CMK (cell line): ENCODE results near the gene TSPAN13.

Source experiments
- DNase-seq: peaks from one replicate; pipeline ENCODE4 v3.0.0-alpha.2; 2010; ENCODE audit warnings: low read depth

Gene TSPAN13

DNA sequence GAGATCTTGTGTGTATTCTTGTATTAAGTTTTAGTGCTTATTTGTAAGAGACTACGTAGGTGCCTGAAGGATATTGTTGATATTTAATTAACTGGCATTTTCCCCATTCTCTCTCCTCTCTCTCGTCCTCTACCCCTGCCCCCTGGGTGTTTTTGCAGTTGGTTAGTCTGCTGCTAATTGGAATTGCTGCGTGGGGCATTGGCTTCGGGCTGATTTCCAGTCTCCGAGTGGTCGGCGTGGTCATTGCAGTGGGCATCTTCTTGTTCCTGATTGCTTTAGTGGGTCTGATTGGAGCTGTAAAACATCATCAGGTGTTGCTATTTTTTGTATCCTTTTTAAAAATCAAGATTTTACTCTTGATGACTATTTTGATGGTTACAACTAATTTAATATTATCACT, 22.5 kb downstream of the TSPAN13 start:
- no peak for DNase-seq

DNA sequence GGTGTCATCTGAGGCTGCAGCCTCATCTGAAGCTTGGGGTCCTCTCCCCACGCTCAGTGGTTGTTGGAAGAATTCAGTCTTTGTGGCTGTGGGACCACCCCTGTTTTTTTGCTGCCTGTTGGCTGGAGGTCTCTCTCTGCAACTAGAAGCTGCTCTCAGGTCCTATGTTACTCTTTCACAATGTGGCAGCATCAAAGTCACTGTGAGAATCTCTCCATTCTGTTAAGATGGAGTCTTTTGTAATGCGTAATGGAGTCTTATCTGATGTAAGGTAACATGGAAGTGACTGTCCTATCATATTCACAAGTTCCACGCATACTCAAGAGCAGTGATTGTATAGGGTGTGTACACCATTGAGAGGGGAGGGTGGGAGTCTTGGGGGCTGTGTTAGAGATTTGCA, 24.9 kb downstream of the TSPAN13 start:
- DNase-seq: no peak

DNA sequence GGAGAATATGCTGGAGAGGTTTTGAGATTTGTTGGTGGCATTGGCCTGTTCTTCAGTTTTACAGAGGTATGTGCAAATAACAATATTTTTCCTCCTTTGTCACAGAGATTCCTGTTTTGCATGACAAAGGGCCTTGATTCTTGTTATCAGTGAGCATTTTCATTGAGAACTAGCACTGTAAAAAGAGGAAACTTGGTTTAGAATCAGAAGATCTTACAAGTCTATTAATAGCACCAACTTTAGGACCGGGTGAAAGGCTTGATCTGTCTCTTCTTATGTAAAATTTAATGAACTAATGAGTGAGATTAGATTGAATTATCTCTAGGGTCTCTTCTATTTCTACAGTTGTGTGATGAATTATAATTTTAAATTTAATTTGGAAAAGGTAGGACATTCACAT, 25.5 kb downstream of the TSPAN13 start:
- DNase-seq: no peak

DNA sequence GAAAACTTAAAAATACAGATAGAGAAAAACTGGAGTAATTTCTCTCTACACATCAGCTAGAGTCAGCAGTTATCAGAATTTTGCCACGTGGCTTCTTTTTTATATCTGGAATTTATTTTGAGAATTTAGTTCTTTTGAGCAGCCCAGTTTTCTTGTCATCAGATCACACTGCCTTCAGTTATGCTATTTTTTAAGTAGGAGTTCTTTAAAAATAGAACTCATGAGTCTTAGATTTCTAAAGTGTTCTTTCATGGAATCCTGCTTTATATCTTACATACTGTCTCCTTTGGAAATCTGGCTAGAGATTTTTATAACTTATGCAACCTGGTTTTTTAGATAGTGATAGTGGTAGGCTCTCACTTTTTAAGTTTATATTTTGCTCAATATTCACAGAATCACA, 27.0 kb downstream of the TSPAN13 start:
- no peak for DNase-seq

DNA sequence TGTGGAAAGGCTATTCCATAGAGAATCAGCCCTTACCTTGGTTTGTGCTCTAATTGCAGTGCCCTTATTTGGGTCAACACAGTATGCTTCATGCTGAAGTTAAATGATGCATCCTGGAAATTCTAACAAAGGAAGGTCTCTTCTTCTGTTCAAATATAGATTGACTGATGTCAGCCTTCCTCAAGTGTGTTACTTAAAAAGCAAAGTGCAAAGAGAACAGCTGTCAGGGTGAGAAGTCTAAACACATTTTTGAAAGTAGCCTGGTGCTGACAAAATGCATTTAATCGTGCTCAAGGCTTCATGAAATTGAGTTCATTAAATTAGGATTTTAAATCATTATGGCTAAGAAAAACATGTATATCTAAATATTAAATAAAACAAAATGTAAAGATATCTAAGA, 31.8 kb downstream of the TSPAN13 start:
- no peak for DNase-seq

DNA sequence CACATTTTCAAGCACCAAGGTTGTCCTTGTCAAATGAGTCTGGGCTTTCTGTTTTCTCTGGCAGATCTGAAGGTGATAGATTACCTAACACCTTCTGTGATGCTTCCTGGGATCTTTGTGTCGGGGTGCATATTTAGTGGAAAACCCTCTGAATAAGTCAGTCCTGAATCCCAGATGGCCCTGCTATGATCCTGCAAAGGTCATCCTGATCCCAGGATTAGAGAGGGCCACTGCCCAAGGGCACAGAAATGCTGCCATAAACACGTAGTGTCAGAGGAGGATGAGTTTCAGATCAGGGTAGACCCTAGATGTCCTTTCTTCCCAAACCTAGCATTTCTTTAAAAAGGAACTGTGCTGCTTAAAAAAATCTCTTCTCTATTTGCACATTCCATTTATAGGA, 32.3 kb downstream of the TSPAN13 start:
- DNase-seq: no peak

DNA sequence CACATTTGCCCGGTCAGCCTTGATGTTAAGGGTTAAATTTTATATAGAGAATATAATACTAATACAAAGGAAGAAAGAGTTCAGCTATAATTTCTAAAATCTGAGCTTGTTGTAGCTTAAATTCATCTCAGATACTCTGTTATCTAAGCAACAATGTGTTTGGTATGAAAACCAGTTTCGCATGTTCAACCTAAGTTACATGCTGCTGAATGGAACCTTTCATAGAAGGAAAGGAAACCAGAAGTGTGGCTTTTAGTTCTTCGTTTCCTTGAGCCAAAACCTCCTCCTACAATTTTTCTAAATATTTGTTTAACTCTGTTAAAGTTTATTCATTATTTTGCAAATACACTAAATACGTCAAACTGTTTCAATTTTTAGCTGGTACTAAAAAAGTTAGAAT, 32.7 kb downstream of the TSPAN13 start:
- DNase-seq: no peak

DNA sequence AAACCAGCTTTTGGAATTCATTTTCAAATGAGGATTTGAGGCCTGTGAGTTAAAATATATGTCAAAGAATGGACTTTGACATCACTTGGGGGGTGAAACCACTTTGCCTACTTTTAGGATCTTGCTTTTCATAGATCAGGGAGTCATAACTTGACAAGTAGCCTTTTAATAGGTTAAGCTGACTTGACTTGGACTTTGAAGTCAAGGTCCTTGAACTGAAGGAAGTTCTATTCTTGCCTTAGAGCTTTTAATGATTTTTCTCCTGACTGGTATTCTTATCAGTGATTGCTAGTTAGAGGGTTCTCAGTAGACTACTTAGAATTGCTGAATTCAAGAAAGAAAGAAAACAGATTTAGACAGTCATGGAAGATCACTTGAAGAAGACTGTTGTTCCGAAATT, 33.6 kb downstream of the TSPAN13 start:
- no peak for DNase-seq

DNA sequence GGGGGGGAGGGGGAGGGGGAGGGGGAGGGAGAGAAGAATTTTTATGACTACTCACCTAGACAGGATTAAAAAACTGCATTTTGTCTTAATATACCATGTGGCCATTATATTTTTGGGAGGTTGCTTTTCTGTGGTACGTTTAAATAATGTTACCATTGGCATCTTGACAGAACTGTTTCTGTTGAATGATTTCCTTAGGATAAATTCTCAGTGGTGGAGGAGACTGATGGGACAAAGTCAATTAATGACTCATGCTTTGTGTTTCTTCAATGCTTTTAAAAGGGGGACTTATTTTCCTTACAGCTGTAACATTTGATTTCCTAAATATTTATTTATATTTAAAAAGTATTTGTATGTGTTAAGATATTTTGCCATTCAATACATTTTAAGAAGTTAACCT, 37.5 kb downstream of the TSPAN13 start:
- no peak for DNase-seq

DNA sequence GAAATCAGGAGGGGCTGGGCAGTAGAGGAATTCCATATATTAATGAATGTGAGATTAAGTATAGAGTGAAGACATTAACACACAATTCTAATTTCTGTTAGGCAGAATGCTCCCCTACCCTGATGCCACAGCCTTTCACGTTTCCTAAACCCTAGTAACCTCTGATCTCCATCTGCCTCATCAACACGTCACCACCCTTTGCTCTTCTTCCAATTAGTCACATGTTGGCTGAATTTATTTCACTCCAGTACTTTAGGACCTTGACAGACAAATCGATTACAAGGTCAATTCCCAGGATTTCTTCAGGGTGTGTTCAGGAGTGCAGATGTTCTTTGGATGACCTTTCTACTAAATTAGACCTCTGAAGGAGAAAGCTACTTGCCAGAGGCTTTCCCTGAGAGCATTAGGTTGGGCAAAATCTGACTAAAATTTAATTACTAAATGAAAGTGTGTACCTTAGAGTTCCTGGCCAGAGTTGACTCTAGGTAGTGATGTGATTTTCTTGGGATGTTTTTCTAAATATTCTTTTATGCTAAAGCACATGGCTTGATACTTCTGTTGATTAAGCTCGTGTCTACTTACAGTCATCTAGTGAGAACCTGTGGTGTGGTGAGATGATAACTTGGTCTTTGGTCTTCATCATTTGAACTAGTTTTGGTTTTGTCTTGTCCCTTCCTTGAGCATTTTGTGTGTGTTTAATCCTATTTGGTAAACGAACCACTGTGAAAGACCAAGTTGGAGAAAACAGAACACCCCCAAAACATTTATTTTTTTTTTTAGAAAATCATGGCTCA, 38.5 kb downstream of the TSPAN13 start:
- no peak for DNase-seq

DNA sequence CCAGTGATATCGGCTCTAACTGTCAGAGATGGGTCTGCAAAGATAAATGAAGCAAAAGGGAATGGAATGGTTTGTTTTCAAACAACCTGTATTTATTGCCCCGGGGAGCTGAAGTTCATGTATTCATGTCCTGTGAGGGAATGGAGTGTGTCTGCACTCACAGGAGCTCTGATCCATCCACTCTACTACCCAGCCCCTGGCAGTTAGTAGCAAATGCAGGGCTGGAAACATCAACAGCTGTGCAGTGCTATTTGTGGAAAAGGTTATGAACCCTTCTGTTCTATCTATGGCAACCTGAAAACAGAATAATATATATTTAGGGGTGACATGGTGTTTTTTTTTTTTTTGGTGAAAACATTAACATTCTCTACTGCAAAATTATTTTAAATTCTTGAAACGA, 41.4 kb downstream of the TSPAN13 start:
- DNase-seq: no peak

DNA sequence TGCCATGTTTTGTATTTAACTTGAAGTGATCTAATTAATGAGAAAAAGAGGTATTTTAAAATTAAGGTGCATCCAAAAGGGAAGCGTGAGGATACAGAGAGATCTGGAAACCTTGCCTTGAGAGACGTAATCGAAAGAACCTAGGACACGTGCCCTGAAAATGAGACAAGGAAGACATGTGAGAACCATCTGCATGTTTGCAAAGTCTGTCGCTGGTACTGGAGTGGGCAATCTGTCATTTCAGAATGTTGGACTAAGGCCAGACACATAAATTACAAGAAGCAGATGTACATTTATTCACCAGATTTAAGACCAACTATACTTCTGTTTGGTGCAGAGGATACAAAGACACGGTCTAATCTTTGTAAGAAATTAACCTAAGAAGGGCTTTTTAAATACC, 42.1 kb downstream of the TSPAN13 start:
- no peak for DNase-seq

DNA sequence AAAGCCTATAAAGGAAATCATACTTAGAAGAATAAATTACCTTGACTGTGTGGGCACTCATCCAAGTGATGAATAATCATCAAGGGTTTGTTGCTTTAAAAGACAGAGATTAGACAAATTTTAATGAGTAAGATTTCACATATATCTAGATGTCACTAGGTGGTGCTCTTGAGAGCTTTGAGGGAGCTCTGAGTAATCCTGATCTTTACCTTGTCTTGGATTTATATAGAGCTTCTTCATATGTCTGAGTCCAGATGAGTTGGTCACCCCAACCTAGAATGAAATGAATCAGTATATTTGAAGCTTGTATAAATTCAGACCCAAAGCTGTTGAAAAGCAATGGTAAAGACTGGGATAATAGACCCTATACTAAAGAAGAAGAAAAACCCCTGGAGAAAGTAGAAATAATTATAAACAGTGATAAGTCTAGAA, 47.6 kb downstream of the TSPAN13 start:
- DNase-seq: no peak

DNA sequence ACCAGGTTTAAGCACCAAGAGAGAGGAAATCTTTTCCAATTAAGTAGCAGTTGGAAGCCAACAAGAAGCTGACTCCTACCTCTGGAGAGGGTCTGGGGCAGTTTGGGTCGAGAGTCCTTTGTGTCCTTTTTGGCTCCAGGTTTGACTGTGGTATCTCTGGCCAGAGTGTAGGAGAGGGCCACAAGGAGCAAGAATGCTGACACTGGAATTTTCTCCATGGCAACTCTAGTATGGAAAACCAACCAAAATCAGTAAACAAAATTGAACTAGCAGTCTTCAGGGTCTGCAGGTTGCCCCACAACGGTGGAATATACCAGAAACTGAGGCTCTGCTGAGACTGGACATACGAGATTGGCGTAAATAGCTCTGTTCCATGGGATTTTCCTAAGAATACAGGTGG, 48.0 kb downstream of the TSPAN13 start:
- no peak for DNase-seq

DNA sequence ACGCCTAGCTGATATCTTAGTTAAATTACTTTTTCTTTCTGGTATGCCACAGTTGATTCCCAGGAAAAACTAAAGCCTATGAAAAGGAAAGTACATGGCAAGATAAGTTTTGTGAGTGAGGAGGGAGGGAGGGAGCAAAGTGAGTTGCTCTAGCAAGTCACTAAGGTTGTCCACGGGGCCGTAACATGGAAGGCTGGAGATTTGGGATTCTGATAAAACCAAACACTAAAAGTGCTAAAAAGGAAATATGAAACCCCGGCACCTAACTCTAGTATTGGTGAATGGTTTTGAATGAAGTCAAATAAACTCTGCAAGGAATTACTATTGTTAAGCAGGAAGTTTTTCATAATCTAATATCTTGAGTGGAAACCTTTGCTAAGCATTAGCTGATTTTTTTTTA, 49.6 kb downstream of the TSPAN13 start:
- no peak for DNase-seq

DNA sequence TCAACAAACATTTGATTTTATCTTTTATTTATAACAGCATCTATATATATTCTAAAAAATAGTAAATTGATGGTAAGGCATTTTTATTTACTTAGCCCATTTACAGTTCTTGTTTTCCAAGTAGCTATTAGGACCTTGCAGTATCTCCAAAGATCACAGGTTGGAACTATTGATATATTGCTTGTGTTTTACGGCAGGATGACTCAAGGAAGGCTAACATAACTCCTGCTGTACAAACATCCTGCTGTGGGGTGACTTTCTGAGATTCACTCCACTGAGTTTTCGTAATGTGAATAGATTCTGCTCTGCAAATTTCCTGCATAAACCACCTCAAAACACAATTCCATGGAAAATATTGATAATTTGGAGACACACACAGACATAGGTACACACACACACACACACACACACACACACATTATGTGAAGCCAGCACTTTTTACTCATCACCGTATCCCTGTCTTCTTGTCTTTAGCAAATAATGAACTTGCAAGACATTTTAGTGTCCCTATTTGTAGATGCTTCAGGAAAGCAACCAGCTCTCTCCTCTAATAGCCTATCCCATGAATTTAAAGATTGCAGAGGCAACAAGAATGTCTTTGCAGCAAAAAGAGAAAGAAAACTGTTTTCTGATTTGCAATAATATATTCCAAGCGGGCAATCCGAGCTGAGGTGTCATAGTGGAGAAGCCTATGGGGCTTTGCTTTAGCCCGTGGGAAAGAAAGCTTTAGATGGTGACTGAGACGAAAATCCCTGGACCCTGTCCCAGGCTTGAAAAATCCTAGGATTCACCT, 50.5 kb downstream of the TSPAN13 start:
- no peak for DNase-seq

DNA sequence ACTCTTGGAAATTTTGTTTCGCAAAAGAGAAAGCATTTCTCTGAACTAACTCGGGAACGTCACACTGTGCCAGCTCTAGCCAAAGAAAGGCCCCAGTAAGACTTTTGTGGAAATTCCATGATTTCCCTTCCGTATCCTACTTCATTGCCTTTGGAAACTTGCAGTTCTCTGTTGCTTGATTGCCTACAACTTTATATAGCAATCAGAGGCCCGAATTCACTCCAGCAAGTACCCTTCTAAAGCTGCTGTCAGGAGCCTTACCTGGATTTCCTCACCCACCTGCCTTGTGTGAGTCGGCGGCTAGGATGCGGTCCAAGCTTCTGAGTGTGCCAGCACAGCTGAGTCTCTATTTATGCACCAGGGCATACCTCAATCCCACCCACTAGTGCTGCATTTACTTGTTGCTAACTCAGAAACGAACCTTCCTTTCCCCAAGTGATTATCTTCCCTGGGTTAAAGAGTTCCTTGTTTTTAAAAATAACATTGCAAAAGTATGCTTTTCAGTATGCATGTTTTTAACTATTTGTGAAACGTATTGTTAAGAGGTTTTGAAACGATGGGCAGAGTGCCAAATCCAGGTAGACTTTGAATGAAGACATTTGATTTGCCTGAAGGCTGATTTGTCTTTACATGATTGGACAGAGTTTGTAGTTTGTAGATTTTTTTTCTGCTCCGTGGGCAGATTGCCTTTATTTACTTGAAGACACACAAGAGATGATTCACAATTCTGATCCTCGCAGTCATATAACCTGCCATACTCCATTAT, 51.3 kb downstream of the TSPAN13 start, which contains the start of gene AGR2:
AGR2 (minus strand) TSS at position 326 of the 766 bp plus-strand sequence. CDS start 3,203 bp downstream, outside the sequence.
- no peak for DNase-seq

DNA sequence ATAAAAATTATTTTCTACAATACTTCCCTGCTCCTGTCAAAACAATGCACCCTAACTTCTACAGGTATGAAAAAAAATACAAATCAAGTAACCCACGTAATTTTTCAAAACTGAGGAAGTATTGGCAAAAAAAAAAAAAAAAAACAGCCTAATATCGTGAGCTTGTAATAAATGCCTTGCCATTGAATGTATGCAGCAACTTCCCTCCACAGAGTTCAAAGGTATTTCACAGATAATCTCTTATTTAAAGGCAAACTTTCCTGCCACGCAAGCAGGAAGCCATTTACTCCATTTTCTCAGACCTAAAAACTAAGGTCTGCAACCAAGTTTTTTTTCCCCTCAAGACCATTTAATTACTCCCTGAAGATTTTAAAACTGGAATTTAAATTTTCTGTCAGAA, 51.9 kb downstream of the TSPAN13 start:
- DNase-seq: no peak

DNA sequence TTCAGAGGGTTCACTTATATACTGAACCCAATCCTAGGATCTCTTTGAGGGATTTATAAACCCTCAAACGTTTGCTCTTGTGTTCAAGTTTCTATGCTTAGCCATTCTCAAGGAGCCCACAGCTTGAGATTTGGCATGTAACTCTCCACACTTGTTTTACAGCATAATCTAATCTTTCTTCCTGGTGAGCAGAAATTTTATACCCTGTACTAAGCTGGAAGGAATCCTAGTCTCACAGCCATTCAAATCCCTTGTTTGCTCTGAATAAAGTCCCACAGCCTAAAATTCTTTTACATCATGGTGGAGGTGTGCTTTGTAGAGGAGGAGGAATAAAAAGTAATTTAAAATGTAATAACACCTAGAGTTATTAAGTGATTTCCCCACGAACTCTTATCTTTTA, 56.6 kb downstream of the TSPAN13 start:
- no peak for DNase-seq

DNA sequence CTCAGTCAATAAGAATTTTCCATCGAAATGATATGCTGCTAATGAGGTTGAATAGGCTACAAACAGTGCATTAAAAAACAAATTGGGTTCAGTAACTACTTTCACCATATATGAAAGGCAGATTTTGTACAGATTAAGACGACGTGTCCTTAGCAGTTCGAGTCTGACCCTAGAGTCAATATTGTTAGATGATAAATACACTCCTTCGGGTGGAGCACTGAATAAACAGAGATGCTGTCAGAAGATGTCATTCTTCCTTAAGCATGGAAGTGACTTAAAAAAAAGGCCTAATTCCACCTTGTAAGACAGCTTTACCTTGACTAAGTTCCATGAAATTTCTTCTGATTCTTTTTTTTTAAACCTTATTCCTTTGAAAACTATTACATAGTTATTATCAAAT, 57.0 kb downstream of the TSPAN13 start:
- DNase-seq: no peak

DNA sequence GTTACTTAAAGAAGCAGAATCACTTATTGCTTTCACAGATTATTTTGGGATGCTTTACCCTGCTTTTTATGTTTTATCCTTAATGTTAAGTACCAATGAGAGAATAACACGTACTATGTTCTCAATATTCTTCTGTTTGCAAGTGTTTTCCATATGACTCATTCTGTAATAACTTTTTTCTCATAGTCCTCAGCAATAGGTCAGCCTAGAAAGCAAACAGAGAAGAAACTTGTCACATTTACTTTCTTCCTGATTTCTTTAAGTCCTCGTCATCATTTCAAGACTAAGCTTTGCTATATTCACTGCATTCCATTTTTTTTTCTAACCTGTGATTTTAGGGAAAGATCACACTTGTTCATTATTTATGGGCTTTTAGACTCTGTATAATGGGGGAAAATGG, 58.0 kb downstream of the TSPAN13 start:
- DNase-seq: no peak

DNA sequence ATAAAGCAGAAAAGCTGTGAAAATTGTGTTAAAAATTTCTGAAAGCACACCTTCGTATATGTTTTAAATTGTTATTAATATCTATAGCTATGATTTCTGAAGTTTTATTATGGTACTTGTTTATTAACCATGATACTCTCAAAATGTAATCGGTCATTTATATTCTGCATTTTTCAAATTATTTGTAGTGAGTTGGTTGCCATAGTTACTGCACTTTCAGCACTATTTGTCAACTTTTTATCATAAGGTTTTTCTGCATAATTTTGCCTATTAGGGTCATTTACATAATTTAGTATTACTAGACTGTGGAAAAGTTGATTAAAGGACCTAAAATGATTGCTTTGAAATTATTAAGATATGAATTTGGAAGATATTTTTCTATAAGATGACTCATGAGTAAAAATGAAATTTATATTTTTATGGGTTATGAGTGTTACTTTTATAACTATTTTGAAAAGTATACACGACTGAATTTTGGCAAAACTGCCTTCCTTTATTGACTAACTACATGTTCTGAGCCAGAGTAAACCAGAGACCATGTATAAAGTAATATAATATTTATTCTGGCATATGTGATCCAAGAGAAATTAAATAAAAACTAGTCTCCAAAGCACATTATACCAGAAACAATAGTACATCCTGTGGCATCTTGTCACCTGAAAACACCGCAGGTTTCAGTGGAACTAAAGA, 59.1 kb downstream of the TSPAN13 start:
- no peak for DNase-seq
